ENCODE results near the gene YWHAQ. TPM values are rescaled to one million over a fixed set of nuclear protein-coding genes. Genes with fewer than 3 reads are reported as not detected.
"Not testable (repeated sequence)": the region's sequence is repeated elsewhere in the genome, so short reads cannot be mapped to it uniquely, and the experiment has no call there.

The YWHAQ gene
- total and polyA plus RNA-seq, 9 of the 15 experiments (the other 6 are each of a cell fraction or from before 2014, with no cell fraction given), result 63.1 to 359 (median 203) TPM

DNA sequence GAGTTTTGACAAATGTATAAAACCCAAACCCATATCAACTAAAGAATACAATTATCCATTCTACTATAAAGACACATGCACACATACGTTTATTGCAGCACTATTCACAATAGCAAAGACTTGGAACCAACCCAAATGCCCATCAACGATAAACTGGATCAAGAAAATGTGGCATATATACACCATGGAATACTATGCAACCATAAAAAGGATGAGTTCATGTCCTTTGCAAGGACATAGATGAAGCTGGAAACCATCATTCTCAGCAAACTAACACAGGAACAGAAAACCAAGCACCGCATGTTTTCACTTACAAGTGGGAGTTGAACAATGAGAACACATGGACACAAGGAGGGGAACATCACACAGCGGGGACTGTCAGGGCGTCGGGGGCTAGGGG lies 9.1 kb downstream of the YWHAQ start:
- H2AFZ ChIP-seq (ENCODE audit: low read depth, low read length); POLR2A ChIA-PET; H3K4me2 ChIP-seq (ENCODE audit: insufficient read depth, low read length); H3K9ac ChIP-seq (ENCODE audit: insufficient read depth in 1 of 2, low read depth in 2 of 2, low read length in 2 of 2); H3K27me3 ChIP-seq (ENCODE audit: control insufficient read depth in 2 of 2, insufficient read depth in 2 of 2, low read length in 2 of 2); H3K9me1 ChIP-seq (ENCODE audit: control insufficient read depth, insufficient read depth, low read length); H3K9me3 ChIP-seq (replicated peaks; ENCODE audit: control insufficient read depth, insufficient read depth, low read depth, low read length); H4K20me1 ChIP-seq (replicated peaks; ENCODE audit: control insufficient read depth, insufficient read depth, low read length); in situ Hi-C loops (cut with MboI); DNase-seq (ENCODE audit: extremely low read depth in 1 of 4, low spot score in 3 of 4); BruUV-seq (replicated peaks); H3K27ac ChIP-seq (ENCODE audit: extremely low read depth, low read depth, low read length); ATAC-seq; FAIRE-seq; H3K4me1 ChIP-seq (replicated peaks in 1 of 2; ENCODE audit: control insufficient read depth in 2 of 2, insufficient read depth in 2 of 2, low read length in 2 of 2); intact Hi-C loops (cut with micrococcal nuclease); H3K4me3 ChIP-seq: not testable (repeated sequence)
- 81% methylated on average over 6 of the region's 6 CpGs for WGBS (ENCODE audit: insufficient coverage, low coverage, missing lambda C conversion rate)
- TF ChIP-seq ZNF146 (CRISPR knock-in tag; IDR thresholded peaks at IDR 0.05; ENCODE audit: unreplicated experiment), result peak; percentile 63
- Histone ChIP-seq H3K79me2 (ENCODE audit: control insufficient read depth, insufficient read depth, low read length) (peaks cover 96% of the 10 kb centered on the region), H3K36me3 (ENCODE audit: control insufficient read depth, insufficient read depth, low read length) (peaks cover 67% of the 10 kb centered on the region)
- CTCF ChIA-PET (ENCODE audit: low intra/inter-chr PET ratio), result interaction anchor here (0.6 kb wide), 1 partner anchor 28 kb away, joined by 3 read pairs; no protein-coding TSS in a partner anchor

DNA sequence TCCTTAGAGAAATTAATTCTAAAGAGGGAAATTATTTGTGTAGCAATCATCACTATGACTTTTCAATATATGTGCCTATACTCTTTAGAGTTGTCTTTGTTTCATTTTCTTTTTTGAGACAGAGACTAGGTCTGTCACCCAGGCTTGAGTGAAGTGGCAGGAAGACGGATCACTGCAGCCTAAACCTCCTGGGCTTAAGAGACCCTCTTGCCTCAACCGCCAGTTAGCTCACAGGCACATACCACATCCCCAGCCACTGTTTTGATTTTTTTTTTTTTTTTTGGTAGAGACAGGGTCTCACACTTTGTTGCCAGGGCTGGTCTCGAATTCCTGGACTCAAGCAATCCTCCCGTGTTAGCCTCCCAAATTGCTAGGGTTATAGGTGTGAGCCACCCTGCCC lies 12.4 kb downstream of the YWHAQ start:
- 95% methylated on average over 4 of the region's 4 CpGs for WGBS (ENCODE audit: insufficient coverage, low coverage, missing lambda C conversion rate)
- H2AFZ ChIP-seq (ENCODE audit: low read depth, low read length), result no peak overlapping the region
- intact Hi-C loops (cut with micrococcal nuclease), result no loop called here
- no peaks in the 10 kb centered on the region for H3K9me3 ChIP-seq (replicated peaks; ENCODE audit: control insufficient read depth, insufficient read depth, low read depth, low read length)
- no TSS peak for BruUV-seq (replicated peaks)
- no peaks in the 10 kb centered on the region for H3K9me1 ChIP-seq (ENCODE audit: control insufficient read depth, insufficient read depth, low read length)
- H3K27ac ChIP-seq (ENCODE audit: extremely low read depth, low read depth, low read length), result no peak overlapping the region
- ATAC-seq (no peak), FAIRE-seq (no peak), DNase-seq (ENCODE audit: extremely low read depth in 1 of 4, low spot score in 3 of 4) (no peak)
- no peak overlapping the region for H3K9ac ChIP-seq (ENCODE audit: insufficient read depth in 1 of 2, low read depth in 2 of 2, low read length in 2 of 2)
- ChIA-PET CTCF (ENCODE audit: low intra/inter-chr PET ratio) (no interaction called here), POLR2A (interaction anchor here (0.9 to 2.5 kb wide), 3 partner anchors 10 to 62 kb away, joined by 3 to 19 read pairs (median 13); partner anchors contain the start of gene YWHAQ)
- no peak overlapping the region for H3K4me3 ChIP-seq
- in situ Hi-C loops (cut with MboI), result no loop called here
- H3K36me3 ChIP-seq (ENCODE audit: control insufficient read depth, insufficient read depth, low read length), result peaks cover 57% of the 10 kb centered on the region
- TF ChIP-seq NRF1 (conservative IDR thresholded peaks at IDR 0.05 in 1 of 2, IDR thresholded peaks at IDR 0.05 in 1 of 2) (no peak), ZNF3 (CRISPR knock-in tag; IDR thresholded peaks at IDR 0.05) (no peak), LARP7 (IDR thresholded peaks at IDR 0.05) (no peak), CBFB (CRISPR knock-in tag; IDR thresholded peaks at IDR 0.05) (no peak), ZNF445 (CRISPR knock-in tag; IDR thresholded peaks at IDR 0.05; ENCODE audit: low read depth) (no peak), ZNF584 (CRISPR knock-in tag; IDR thresholded peaks at IDR 0.05; ENCODE audit: low read depth) (no peak), RHOXF2B (CRISPR knock-in tag; conservative IDR thresholded peaks at IDR 0.05) (no peak), PHF20 (IDR thresholded peaks at IDR 0.05; ENCODE audit: partially characterized antibody) (no peak)
- TF ChIP-seq, protein P1, sequence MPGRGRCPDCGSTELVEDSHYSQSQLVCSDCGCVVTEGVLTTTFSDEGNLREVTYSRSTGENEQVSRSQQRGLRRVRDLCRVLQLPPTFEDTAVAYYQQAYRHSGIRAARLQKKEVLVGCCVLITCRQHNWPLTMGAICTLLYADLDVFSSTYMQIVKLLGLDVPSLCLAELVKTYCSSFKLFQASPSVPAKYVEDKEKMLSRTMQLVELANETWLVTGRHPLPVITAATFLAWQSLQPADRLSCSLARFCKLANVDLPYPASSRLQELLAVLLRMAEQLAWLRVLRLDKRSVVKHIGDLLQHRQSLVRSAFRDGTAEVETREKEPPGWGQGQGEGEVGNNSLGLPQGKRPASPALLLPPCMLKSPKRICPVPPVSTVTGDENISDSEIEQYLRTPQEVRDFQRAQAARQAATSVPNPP (IDR thresholded peaks at IDR 0.05; ENCODE audit: borderline replicate concordance, insufficient read depth, insufficient read length), result no peak
- H3K4me1 ChIP-seq (replicated peaks in 1 of 2; ENCODE audit: control insufficient read depth in 2 of 2, insufficient read depth in 2 of 2, low read length in 2 of 2), result peaks cover 0 to 2% of the 10 kb centered on the region in 2 experiments; a peak in 2 of 5 replicates
- peaks cover 98% of the 10 kb centered on the region for H3K79me2 ChIP-seq (ENCODE audit: control insufficient read depth, insufficient read depth, low read length)
- no peak overlapping the region for H3K4me2 ChIP-seq (ENCODE audit: insufficient read depth, low read length)
- H4K20me1 ChIP-seq (replicated peaks; ENCODE audit: control insufficient read depth, insufficient read depth, low read length), result peaks cover 7% of the 10 kb centered on the region; the same call in 1 of the 2 replicates
- H3K27me3 ChIP-seq (ENCODE audit: control insufficient read depth in 2 of 2, insufficient read depth in 2 of 2, low read length in 2 of 2), result no peaks in the 10 kb centered on the region

Data from K562 (cell line).